T-cell (primary cell): ENCODE data around the gene CDC42BPB. TPM values are rescaled to one million over a fixed set of nuclear protein-coding genes. Genes with fewer than 3 reads are reported as not detected.
"Not testable (repeated sequence)": the region's sequence is repeated elsewhere in the genome, so short reads cannot be mapped to it uniquely, and the experiment has no call there.

Experiments used
- ATAC-seq, 4 experiments: fragments of 200-7000 bp in 3 of 4; fragments of 150-1000 bp in 1 of 4; cut with Tn5 transposase; replicated peaks in 1 of 4; 1 replicate in 3 of 4; 2 replicates in 1 of 4; pipeline ENCODE4 v1.10.0; 2021; ENCODE audit warnings: moderate library complexity in 3 of 4, mild to moderate bottlenecking in 2 of 4, moderate number of reproducible peaks in 1 of 4
- CTCF ChIA-PET, 2 donors: fragments of 300-600 bp; sonication (Branson Sonifier 250); formaldehyde crosslinking; loops; one replicate each; lab custom pipeline; 2022; ENCODE audit warnings: antibody characterized with exemption in 2 of 2; lab: Charles Lee
- POLR2A ChIA-PET, 2 donors: fragments of 300-600 bp; sonication (Branson Sonifier 250); formaldehyde crosslinking; loops; one replicate each; lab custom pipeline; 2022; ENCODE audit warnings: antibody characterized with exemption in 2 of 2; lab: Charles Lee
- DNase-seq, 35 experiments: peaks; one replicate each; pipeline versions ENCODE4 v3.0.0 to v3.0.0-alpha.2; 2013 to 2023
- H3K27ac ChIP-seq: one replicate; pipeline ENCODE4 v1.5.1; 2013; ENCODE audit warnings: low read length
- H3K27me3 ChIP-seq, 2 experiments: replicated peaks in 1 of 2; 1 replicate in 1 of 2; 2 replicates in 1 of 2; pipeline versions ENCODE4 v1.6.1 to v1.7.0; 2013; ENCODE audit warnings: low read length in 1 of 2, mixed read lengths in 1 of 2; ENCODE audit not compliant: control insufficient read depth in 2 of 2, insufficient read depth in 2 of 2; ENCODE audit errors: extremely low read depth in 1 of 2
- H3K36me3 ChIP-seq, 2 donors: 1 replicate in 1 of 2; 2 replicates in 1 of 2; pipeline versions ENCODE4 v1.6.1 to v1.7.0; 2013; ENCODE audit warnings: low read length in 1 of 2; ENCODE audit not compliant: control insufficient read depth in 2 of 2, insufficient read depth in 1 of 2; ENCODE audit errors: extremely low read depth in 1 of 2
- H3K4me1 ChIP-seq, 2 experiments: 1 replicate in 1 of 2; 2 replicates in 1 of 2; pipeline versions ENCODE4 v1.6.1 to v1.7.0; 2013; ENCODE audit warnings: low read length in 2 of 2, mixed read lengths in 1 of 2; ENCODE audit not compliant: insufficient read depth in 2 of 2, control insufficient read depth in 1 of 2; ENCODE audit errors: extremely low read depth in 1 of 2
- H3K4me3 ChIP-seq, 2 donors: 1 replicate in 1 of 2; 2 replicates in 1 of 2; pipeline versions ENCODE4 v1.5.1 to v1.7.0; 2013; ENCODE audit warnings: mild to moderate bottlenecking in 2 of 2, low read length in 1 of 2, moderate library complexity in 1 of 2; ENCODE audit not compliant: control insufficient read depth in 1 of 2; ENCODE audit errors: extremely low read depth in 1 of 2
- H3K9me3 ChIP-seq: 2 replicates; pipeline ENCODE4 v1.7.0; 2013
- H3K27ac Mint-ChIP-seq, 2 donors: one replicate each; pipeline ENCODE4 v1.8.0; 2020 to 2021; ENCODE audit warnings: mild to moderate bottlenecking in 2 of 2, mixed read lengths in 2 of 2
- H3K27me3 Mint-ChIP-seq, 2 donors: one replicate each; pipeline ENCODE4 v1.8.0; 2021 to 2022; ENCODE audit warnings: mixed read lengths in 2 of 2
- H3K36me3 Mint-ChIP-seq: one replicate; pipeline ENCODE4 v1.8.0; 2021; ENCODE audit warnings: mixed read lengths
- H3K4me1 Mint-ChIP-seq, 3 donors: one replicate each; pipeline ENCODE4 v1.8.0; 2020 to 2022; ENCODE audit warnings: mixed read lengths in 3 of 3, mild to moderate bottlenecking in 1 of 3
- H3K4me3 Mint-ChIP-seq, 3 donors: one replicate each; pipeline ENCODE4 v1.8.0; 2020 to 2022; ENCODE audit warnings: mild to moderate bottlenecking in 3 of 3, mixed read lengths in 3 of 3, moderate library complexity in 3 of 3
- H3K9me3 Mint-ChIP-seq, 3 donors: one replicate each; pipeline ENCODE4 v1.8.0; 2020 to 2022; ENCODE audit warnings: mixed read lengths in 3 of 3
- WGBS: methylation state at CpG from one replicate; pipeline ENCODE4 v1.1.5; 2013; ENCODE audit warnings: missing lambda C conversion rate; ENCODE audit not compliant: insufficient coverage; 5-methylcytosine and 5-hydroxymethylcytosine counted together
- total RNA-seq, 35 experiments: library from RNA in 6 of 35; stranded (reverse) in 6 of 35; fragments of 120-200 nt in 1 of 35; gene quantifications; one replicate each; pipeline versions ENCODE4 v1.2.1 to v1.2.4 and lab custom pipeline; 2013 to 2026

The CDC42BPB gene
- total RNA-seq, 5 donors from 2014 or later (not counting 1 experiment from before 2014, with no cell fraction given) = 5.3 to 17.5 (median 11.2) TPM

DNA sequence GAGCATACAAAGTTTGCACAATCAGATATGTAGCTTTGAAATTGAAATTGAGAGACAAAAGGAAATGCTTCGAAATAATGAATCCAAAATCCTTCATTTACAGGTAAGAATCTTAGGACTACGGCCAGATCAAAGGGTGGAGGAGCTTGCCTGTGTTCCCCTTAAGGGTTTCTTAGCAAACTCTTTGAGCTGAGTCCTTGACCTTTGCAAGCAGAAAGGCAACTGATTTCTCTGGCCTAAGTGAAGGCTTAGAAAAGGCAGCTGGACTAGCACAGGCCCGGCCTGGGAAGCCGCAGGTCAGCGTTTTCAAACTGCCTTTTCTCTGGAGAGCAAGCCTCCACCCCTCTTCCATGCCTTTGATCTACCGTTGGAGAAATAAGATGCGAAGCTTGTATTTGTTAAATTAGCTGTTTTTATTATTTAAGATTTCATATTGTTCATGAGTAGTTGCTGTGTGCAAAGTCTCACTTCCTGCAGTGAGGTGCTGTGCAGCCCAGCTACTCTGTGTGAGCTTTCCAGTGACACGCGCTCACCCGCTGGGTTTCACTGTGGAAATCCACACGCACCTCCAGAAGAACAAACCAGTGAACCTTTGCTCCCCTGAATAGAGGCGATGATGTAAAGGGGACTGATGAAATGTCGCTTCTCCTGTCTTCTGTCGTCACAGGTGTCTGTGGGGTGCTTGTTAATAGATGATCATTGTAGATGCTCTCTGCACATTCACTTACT is 159.9 kb downstream of the CDC42BPB start:
- H3K27ac ChIP-seq = no peak overlapping the region
- CTCF ChIA-PET = interaction anchor here in 1 of 2 donors (0.6 kb wide), 1 partner anchor 96 kb away, joined by 4 read pairs; no protein-coding TSS in a partner anchor
- peaks cover 39% of the 10 kb centered on the region for H3K36me3 Mint-ChIP-seq
- 90% methylated on average over 2 of the region's 14 CpGs for WGBS
- peaks cover 15 to 29% (median 19%) of the 10 kb centered on the region in 3 donors for H3K4me1 Mint-ChIP-seq
- H3K4me3 ChIP-seq = no peak overlapping the region
- no peaks in the 10 kb centered on the region for H3K27me3 Mint-ChIP-seq
- H3K9me3 Mint-ChIP-seq = no peaks in the 10 kb centered on the region
- no peak overlapping the region for H3K27ac Mint-ChIP-seq
- ATAC-seq = no peak
- H3K9me3 ChIP-seq = no peaks in the 10 kb centered on the region
- no peaks in the 10 kb centered on the region for H3K27me3 ChIP-seq
- no peak overlapping the region for H3K4me3 Mint-ChIP-seq
- POLR2A ChIA-PET = interaction anchor here in 1 of 2 donors (0.6 kb wide), 1 partner anchor 18 kb away, joined by 3 read pairs; no protein-coding TSS in a partner anchor
- DNase-seq = no peak
- H3K4me1 ChIP-seq = peaks cover 6 to 21% of the 10 kb centered on the region in 2 experiments
- peaks cover 16 to 66% of the 10 kb centered on the region in 2 donors for H3K36me3 ChIP-seq

DNA sequence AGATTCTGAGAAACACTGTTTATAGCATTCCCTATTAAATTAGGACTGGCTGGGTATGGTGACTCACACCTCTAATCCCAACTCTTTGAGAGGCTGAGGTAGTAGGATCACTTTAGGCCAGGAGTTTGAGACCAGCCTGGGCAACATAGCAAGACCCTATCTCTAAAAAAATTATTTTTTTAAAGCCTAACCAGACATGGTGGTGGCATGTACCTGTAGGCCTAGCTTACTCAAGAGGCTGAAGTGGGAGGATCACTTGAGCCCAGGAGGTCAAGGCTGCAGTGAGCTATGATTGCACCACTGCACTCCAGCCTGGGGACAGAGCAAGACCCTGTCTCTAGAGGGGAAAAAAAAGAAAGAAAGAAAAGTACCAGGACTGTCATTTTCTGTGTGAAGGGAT is 160.6 kb downstream of the CDC42BPB start:
- H3K27me3 ChIP-seq, DNase-seq, H3K9me3 Mint-ChIP-seq, H3K27ac Mint-ChIP-seq, H3K4me3 ChIP-seq, ATAC-seq, H3K27me3 Mint-ChIP-seq, H3K4me3 Mint-ChIP-seq, H3K9me3 ChIP-seq, H3K27ac ChIP-seq: not testable (repeated sequence)
- ChIA-PET POLR2A (interaction anchor here in 1 of 2 donors (0.6 kb wide), 1 partner anchor 17 kb away, joined by 3 read pairs; no protein-coding TSS in a partner anchor), CTCF (interaction anchor here in 1 of 2 donors (0.6 kb wide), 1 partner anchor 95 kb away, joined by 4 read pairs; no protein-coding TSS in a partner anchor)
- Histone ChIP-seq H3K4me1 (peaks cover 6 to 14% of the 10 kb centered on the region in 2 experiments), H3K36me3 (peaks cover 16 to 68% of the 10 kb centered on the region in 2 donors)
- H3K36me3 Mint-ChIP-seq = peaks cover 39% of the 10 kb centered on the region
- peaks cover 15 to 26% (median 19%) of the 10 kb centered on the region in 3 donors for H3K4me1 Mint-ChIP-seq

GRCh38 chr14:102893452-102893851 is 163.9 kb downstream of the CDC42BPB start:
- Histone ChIP-seq H3K9me3 (no peaks in the 10 kb centered on the region), H3K27me3 (no peaks in the 10 kb centered on the region), H3K4me1 (no peaks in the 10 kb centered on the region), H3K4me3 (no peak overlapping the region), H3K36me3 (peaks cover 27 to 68% of the 10 kb centered on the region in 2 donors), H3K27ac (no peak overlapping the region)
- H3K4me1 Mint-ChIP-seq = peaks cover 0 to 3% (median under 1%) of the 10 kb centered on the region in 3 donors
- H3K4me3 Mint-ChIP-seq = no peak overlapping the region
- peaks cover 51% of the 10 kb centered on the region for H3K36me3 Mint-ChIP-seq
- CTCF ChIA-PET = no interaction called here
- POLR2A ChIA-PET = no interaction called here
- DNase-seq (no peak), ATAC-seq (no peak)
- no peak overlapping the region for H3K27ac Mint-ChIP-seq
- no peaks in the 10 kb centered on the region for H3K9me3 Mint-ChIP-seq
- H3K27me3 Mint-ChIP-seq = no peaks in the 10 kb centered on the region
- 90% methylated on average over 8 of the region's 9 CpGs for WGBS

DNA sequence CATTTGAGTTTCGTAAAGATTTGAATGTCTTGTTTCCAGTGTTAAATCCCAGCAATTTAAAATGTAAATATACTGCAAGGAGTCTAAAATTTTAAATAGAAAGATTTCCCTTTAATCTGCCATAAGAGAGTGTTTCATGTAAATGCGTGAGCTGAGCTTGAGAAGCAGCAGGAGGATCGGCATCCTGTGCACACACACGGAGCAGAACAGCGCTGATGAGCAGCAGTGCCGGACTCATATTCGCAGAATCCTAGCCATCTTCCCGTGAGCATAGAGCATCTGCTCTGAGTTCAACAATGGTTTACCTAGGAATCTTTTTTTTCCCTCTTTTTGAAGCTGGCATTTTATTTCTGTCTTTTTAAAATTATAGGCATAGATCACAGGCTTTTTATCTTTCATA is 164.7 kb downstream of the CDC42BPB start:
- no peak overlapping the region for H3K27ac ChIP-seq
- no peaks in the 10 kb centered on the region for H3K4me1 ChIP-seq
- Mint-ChIP-seq H3K9me3 (no peaks in the 10 kb centered on the region), H3K4me3 (no peak overlapping the region), H3K4me1 (no peaks in the 10 kb centered on the region), H3K27me3 (no peaks in the 10 kb centered on the region), H3K27ac (no peak overlapping the region), H3K36me3 (peaks cover 50% of the 10 kb centered on the region)
- ATAC-seq (no peak), DNase-seq (no peak)
- WGBS = 96% methylated on average over 5 of the region's 8 CpGs
- no peaks in the 10 kb centered on the region for H3K9me3 ChIP-seq
- CTCF ChIA-PET = no interaction called here
- H3K4me3 ChIP-seq = no peak overlapping the region
- peaks cover 30 to 64% of the 10 kb centered on the region in 2 donors for H3K36me3 ChIP-seq
- H3K27me3 ChIP-seq = no peaks in the 10 kb centered on the region
- POLR2A ChIA-PET = no interaction called here

- Mint-ChIP-seq H3K9me3 (no peaks in the 10 kb centered on the region), H3K27ac (no peak overlapping the region), H3K36me3 (peaks cover 53% of the 10 kb centered on the region), H3K4me3 (no peak overlapping the region), H3K27me3 (no peaks in the 10 kb centered on the region), H3K4me1 (no peaks in the 10 kb centered on the region)
- CTCF ChIA-PET = no interaction called here
- ATAC-seq = no peak
- H3K27ac ChIP-seq = no peak overlapping the region
- H3K4me3 ChIP-seq = no peak overlapping the region
- H3K36me3 ChIP-seq = peaks cover 31 to 63% of the 10 kb centered on the region in 2 donors
- no peak for DNase-seq
- H3K4me1 ChIP-seq = no peaks in the 10 kb centered on the region
- H3K27me3 ChIP-seq = no peaks in the 10 kb centered on the region
- no peaks in the 10 kb centered on the region for H3K9me3 ChIP-seq
- POLR2A ChIA-PET = no interaction called here
- 100% methylated on average over 1 of the region's 4 CpGs for WGBS
These were observed 165.8 kb downstream of the CDC42BPB start for GRCh38 chr14:102891556-102891955.

DNA sequence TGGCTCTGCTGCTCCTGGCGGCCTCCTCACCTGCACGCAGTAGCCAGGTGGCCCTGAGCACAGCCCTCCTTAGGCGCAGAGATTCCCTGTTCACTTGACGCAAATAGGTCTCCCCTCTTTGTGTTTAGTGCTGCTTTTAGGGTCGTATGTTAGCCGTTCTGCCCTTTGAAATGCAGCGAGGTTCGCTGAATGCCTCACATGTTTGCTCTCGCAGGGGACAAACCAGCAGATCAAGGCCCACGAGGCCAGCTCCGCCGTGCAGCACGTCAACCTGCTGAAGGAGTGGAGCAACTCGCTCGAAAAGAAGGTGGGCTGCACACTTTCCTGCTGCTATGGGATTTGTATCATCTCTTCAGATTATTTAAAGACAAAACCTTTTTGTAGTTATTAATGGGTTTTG is 166.2 kb downstream of the CDC42BPB start:
- Histone ChIP-seq H3K9me3 (no peaks in the 10 kb centered on the region), H3K4me3 (no peak overlapping the region), H3K36me3 (peaks cover 35 to 63% of the 10 kb centered on the region in 2 donors), H3K27me3 (no peaks in the 10 kb centered on the region), H3K27ac (no peak overlapping the region), H3K4me1 (no peaks in the 10 kb centered on the region)
- DNase-seq = no peak
- Mint-ChIP-seq H3K27me3 (no peaks in the 10 kb centered on the region), H3K36me3 (peaks cover 53% of the 10 kb centered on the region), H3K9me3 (no peaks in the 10 kb centered on the region), H3K27ac (no peak overlapping the region), H3K4me3 (no peak overlapping the region), H3K4me1 (no peaks in the 10 kb centered on the region)
- 92% methylated on average over 13 of the region's 15 CpGs for WGBS
- POLR2A ChIA-PET = no interaction called here
- CTCF ChIA-PET = no interaction called here
- ATAC-seq = no peak
